A673 (cell line): ENCODE data around the gene JARID2. TPM values are rescaled to one million over a fixed set of nuclear protein-coding genes. Genes with fewer than 3 reads are reported as not detected.

Source experiments
- BruUV-seq: library from RNA; stranded (reverse); fragments of 400-500 nt; replicated peaks from 2 replicates; lab custom pipeline; 2021; lab: Mats Ljungman, UMichigan
- CTCF ChIA-PET: fragments of 300-600 bp; sonication (Branson Sonifier 250); formaldehyde crosslinking; loops from one replicate; lab custom pipeline; 2022; ENCODE audit warnings: antibody characterized with exemption; lab: Charles Lee
- POLR2A ChIA-PET: fragments of 300-600 bp; sonication (Branson Sonifier 250); formaldehyde crosslinking; loops from one replicate; lab custom pipeline; 2022; ENCODE audit warnings: antibody characterized with exemption; ENCODE audit not compliant: low non-redundant PET; lab: Charles Lee
- DNase-seq: peaks from one replicate; pipeline ENCODE4 v3.0.0-alpha.2; 2015; ENCODE audit warnings: low spot score
- H3K27ac ChIP-seq: fragments of 200-600 bp; sonication (generic); 2 replicates; pipeline ENCODE4 v1.5.1; 2016; ENCODE audit warnings: mixed run types, low read depth, mild to moderate bottlenecking, mixed read lengths, antibody characterized with exemption, low read length; ENCODE audit not compliant: poor library complexity, severe bottlenecking
- H3K27me3 ChIP-seq: fragments of 200-600 bp; sonication (generic); replicated peaks from 2 replicates; pipeline ENCODE4 v1.6.1; 2017; ENCODE audit warnings: mixed run types, low read depth, mild to moderate bottlenecking, mixed read lengths, antibody characterized with exemption, low read length; ENCODE audit not compliant: insufficient read depth, poor library complexity
- H3K36me3 ChIP-seq: fragments of 200-600 bp; sonication (generic); 2 replicates; pipeline ENCODE4 v1.6.1; 2016; ENCODE audit warnings: mixed run types, mild to moderate bottlenecking, mixed read lengths, antibody characterized with exemption, low read length; ENCODE audit not compliant: insufficient read depth, poor library complexity, severe bottlenecking
- H3K4me1 ChIP-seq: fragments of 200-600 bp; sonication (generic); 2 replicates; pipeline ENCODE4 v1.6.1; 2017; ENCODE audit warnings: mixed run types, mild to moderate bottlenecking, mixed read lengths, antibody characterized with exemption, low read length; ENCODE audit not compliant: insufficient read depth, poor library complexity, severe bottlenecking
- H3K4me3 ChIP-seq: fragments of 200-600 bp; sonication (generic); 2 replicates; pipeline ENCODE4 v1.5.1; 2016; ENCODE audit warnings: low read depth, mixed run types, mild to moderate bottlenecking, mixed read lengths, low read length; ENCODE audit not compliant: poor library complexity, severe bottlenecking
- H3K9me3 ChIP-seq: fragments of 200-600 bp; sonication (generic); 2 replicates; pipeline ENCODE4 v1.6.1; 2016; ENCODE audit warnings: mixed run types, low read depth, mild to moderate bottlenecking, mixed read lengths, antibody characterized with exemption, low read length; ENCODE audit not compliant: poor library complexity, severe bottlenecking
- EZH2 ChIP-seq: fragments of 200-600 bp; sonication (generic); IDR thresholded peaks from 2 replicates; pipeline ENCODE4 v1.6.1; 2017; ENCODE audit warnings: borderline replicate concordance, low read depth, mild to moderate bottlenecking, mixed read lengths, antibody characterized with exemption, low read length; ENCODE audit not compliant: poor library complexity, severe bottlenecking
- intact Hi-C: fragments of 100-400 bp; cut with micrococcal nuclease; formaldehyde crosslinking; loops from one replicate; pipeline ENCODE4 v1.10.0; 2022; ENCODE audit not compliant: unreplicated experiment
- total RNA-seq: library from RNA; stranded (reverse); gene quantifications from 2 replicates; pipeline ENCODE4 v1.2.3, GENCODE V29; 2021
- TF ChIP-seq, protein P1 (sequence below): fragments of 300-800, 200-600 bp; sonication (generic); conservative IDR thresholded peaks from 2 replicates; pipeline ENCODE4 v1.5.1; 2017; ENCODE audit warnings: low read depth, mild to moderate bottlenecking, antibody characterized with exemption, low read length, moderate library complexity, mixed read lengths

JARID2 gene
- total RNA-seq, 1 experiment from 2014 or later, result 29.4 TPM

DNA sequence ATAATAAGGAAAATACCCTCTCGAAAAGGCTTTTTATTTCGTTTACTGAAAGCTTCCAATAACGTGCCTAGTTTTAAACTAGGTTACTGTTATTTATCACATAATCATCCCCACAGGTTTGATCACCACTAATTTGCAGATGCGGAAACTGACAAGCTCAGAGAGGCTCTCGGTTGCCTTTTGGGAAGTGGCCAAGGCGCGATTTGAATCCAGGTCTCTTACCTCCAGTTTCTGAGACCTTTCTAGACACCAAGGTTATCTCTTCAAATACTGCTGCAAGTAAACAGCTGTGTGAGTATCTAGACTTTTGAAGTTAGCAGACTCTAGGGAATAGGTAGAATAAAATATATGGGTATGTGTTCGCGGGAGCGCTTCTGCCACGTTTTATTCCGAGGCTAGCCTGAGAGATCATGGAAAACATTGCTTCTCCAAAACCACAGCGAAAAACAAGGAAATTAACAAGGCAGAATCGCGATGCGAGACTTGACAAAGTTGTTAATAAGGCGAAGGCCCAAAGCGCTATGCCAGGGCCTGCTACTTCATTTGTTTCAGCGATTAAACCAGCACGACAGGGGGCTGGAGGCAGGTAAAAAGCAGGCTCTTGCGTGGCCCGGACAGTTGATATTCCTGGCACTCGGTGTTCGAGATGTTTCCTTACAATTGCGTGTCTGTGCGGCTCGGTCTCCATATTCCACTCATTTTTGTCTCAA, 1.8 kb upstream of the JARID2 start:
- peaks cover 7% of the 10 kb centered on the region for H3K4me1 ChIP-seq
- peak overlapping the region; percentile 71 for H3K4me3 ChIP-seq
- no peak for TF ChIP-seq EZH2
- TF ChIP-seq, protein P1, sequence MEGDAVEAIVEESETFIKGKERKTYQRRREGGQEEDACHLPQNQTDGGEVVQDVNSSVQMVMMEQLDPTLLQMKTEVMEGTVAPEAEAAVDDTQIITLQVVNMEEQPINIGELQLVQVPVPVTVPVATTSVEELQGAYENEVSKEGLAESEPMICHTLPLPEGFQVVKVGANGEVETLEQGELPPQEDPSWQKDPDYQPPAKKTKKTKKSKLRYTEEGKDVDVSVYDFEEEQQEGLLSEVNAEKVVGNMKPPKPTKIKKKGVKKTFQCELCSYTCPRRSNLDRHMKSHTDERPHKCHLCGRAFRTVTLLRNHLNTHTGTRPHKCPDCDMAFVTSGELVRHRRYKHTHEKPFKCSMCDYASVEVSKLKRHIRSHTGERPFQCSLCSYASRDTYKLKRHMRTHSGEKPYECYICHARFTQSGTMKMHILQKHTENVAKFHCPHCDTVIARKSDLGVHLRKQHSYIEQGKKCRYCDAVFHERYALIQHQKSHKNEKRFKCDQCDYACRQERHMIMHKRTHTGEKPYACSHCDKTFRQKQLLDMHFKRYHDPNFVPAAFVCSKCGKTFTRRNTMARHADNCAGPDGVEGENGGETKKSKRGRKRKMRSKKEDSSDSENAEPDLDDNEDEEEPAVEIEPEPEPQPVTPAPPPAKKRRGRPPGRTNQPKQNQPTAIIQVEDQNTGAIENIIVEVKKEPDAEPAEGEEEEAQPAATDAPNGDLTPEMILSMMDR, result no peak
- no peaks in the 10 kb centered on the region for H3K36me3 ChIP-seq
- no peaks in the 10 kb centered on the region for H3K9me3 ChIP-seq
- POLR2A ChIA-PET, result no interaction called here
- intact Hi-C loops, result no loop called here
- H3K27me3 ChIP-seq, result no peaks in the 10 kb centered on the region
- no TSS peak for BruUV-seq
- CTCF ChIA-PET, result no interaction called here
- peak overlapping the region; percentile 96 for H3K27ac ChIP-seq
- DNase-seq, result no peak

DNA sequence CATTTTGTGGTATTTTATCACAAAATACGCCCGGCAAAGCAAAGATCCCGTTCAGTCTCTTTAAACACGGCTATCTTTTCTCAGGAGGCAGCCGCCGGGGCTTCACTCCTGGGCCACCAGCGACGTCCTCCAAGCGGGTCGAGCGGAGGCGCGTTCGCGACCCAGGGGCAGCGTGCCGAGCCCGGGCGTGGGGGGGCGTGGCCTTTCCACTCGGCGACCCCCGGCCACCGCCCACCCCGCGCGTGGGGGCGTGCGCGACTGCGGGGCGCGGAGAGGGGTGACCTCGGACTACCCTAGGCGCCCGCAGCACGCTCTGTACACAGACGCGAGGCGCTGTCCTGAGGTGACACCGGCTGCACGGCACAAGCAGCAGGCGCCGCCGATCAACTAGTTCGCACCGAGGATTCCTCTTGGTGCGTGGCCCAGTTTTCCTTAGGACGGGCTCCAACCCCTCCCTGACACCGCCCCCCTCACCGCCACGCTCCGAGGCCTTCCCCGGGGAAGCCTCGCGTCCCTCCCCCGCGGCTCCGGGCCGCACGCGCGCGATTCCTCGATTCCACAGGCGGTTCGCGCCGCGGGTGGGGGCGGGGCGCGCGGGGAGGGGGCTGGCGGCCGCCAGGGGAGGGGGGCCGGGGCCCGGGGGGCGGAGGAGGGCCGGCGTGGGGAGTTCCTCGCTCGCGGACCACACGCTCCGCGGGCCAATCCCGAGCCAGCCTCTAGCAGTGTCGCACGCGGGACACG, 1.1 kb upstream of the JARID2 start:
- intact Hi-C loops, result loop anchor here (1.0 to 5.0 kb wide), 4 partner anchors 137 to 862 kb away; no protein-coding TSS in a partner anchor
- TF ChIP-seq, protein P1, result no peak
- TF ChIP-seq EZH2, result no peak

DNA sequence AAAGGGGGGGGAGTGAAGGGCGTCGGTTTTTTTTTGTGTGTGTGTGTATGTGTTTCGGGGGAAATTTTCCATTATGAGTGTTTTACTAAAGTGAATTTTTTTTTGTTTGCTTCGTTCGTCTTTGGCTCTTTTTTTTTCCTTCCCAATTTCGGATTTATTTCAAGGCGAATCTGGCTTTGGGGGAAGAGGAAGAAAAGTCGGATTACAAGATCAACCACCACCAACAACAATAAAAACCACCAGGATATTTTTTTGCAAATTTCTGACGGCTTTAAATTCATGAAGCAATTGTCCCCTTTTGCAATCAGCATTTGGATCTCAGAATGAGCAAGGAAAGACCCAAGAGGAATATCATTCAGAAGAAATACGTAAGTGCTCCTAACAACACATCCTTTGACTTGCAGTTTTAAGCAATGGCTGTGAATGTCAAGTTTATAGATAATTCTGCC, 372 bp downstream of the JARID2 start:
- Histone ChIP-seq H3K36me3 (no peaks in the 10 kb centered on the region), H3K27ac (peak overlapping the region; percentile 96), H3K9me3 (no peaks in the 10 kb centered on the region), H3K4me3 (peak overlapping the region; percentile 71), H3K4me1 (peaks cover 21% of the 10 kb centered on the region), H3K27me3 (no peaks in the 10 kb centered on the region)
- CTCF ChIA-PET, result no interaction called here
- POLR2A ChIA-PET, result no interaction called here
- TF ChIP-seq EZH2, result no peak
- TF ChIP-seq, protein P1, result no peak
- DNase-seq, result no peak
- intact Hi-C loops, result loop anchor here (2.0 to 5.0 kb wide), 4 partner anchors 139 to 864 kb away; no protein-coding TSS in a partner anchor
- BruUV-seq, result TSS peak; percentile 83

More for the DNA sequence above, 1.1 kb upstream of the JARID2 start:
- CTCF ChIA-PET, result interaction anchor here (0.8 kb wide), 1 partner anchor 530 kb away, joined by 3 read pairs; no protein-coding TSS in a partner anchor
- peak; percentile 81 for DNase-seq
- BruUV-seq, result no TSS peak
- Histone ChIP-seq H3K36me3 (no peaks in the 10 kb centered on the region), H3K27ac (peak overlapping the region; percentile 96), H3K4me3 (peak overlapping the region; percentile 71), H3K27me3 (no peaks in the 10 kb centered on the region), H3K9me3 (no peaks in the 10 kb centered on the region), H3K4me1 (peaks cover 12% of the 10 kb centered on the region)
- POLR2A ChIA-PET, result no interaction called here
